Ascending aorta (tissue), 2 donors: ENCODE data around the gene KCP. TPM values are rescaled to one million over a fixed set of nuclear protein-coding genes. Genes with fewer than 3 reads are reported as not detected.

Source experiments
- DNase-seq, 2 donors: peaks; one replicate each; pipeline ENCODE4 v3.0.0-alpha.2; 2019; ENCODE audit warnings: low spot score in 2 of 2
- H3K27ac ChIP-seq, 2 donors: fragments of 200-600 bp; sonication (generic); one replicate each; pipeline ENCODE4 v1.5.1; 2016 to 2017; ENCODE audit warnings: mild to moderate bottlenecking in 1 of 2
- H3K27me3 ChIP-seq: fragments of 200-600 bp; sonication (generic); one replicate; pipeline ENCODE4 v1.5.1; 2017
- H3K36me3 ChIP-seq, 2 donors: fragments of 200-600 bp; sonication (generic); one replicate each; pipeline ENCODE4 v1.5.1; 2016
- H3K4me1 ChIP-seq, 2 donors: fragments of 200-600 bp; sonication (generic); one replicate each; pipeline ENCODE4 v1.5.1; 2016 to 2017; ENCODE audit warnings: mild to moderate bottlenecking in 1 of 2
- H3K4me3 ChIP-seq, 2 donors: fragments of 200-600 bp; sonication (generic); one replicate each; pipeline ENCODE4 v1.5.1; 2016 to 2017; ENCODE audit warnings: mild to moderate bottlenecking in 1 of 2
- H3K9me3 ChIP-seq, 2 donors: fragments of 200-600 bp; sonication (generic); one replicate each; pipeline ENCODE4 v1.5.1; 2016
- intact Hi-C: fragments of 100-400 bp; cut with DNase I; formaldehyde crosslinking; loops from one replicate; pipeline ENCODE4 v1.15.1; 2023
- total RNA-seq: library from RNA; depleted of rRNA; stranded (reverse); fragments of >200 nt; gene quantifications from one replicate; pipeline ENCODE4 v1.1.0, GENCODE V29; 2016
- TF ChIP-seq, protein P1 (sequence below), 3 experiments: fragments of 200-600 bp in 2 of 3; fragments of 450-650 bp in 1 of 3; sonication (generic) in 2 of 3; IDR thresholded peaks; one replicate each; pipeline ENCODE4 v1.5.1; 2016 to 2019; ENCODE audit warnings: antibody characterized with exemption in 3 of 3, mild to moderate bottlenecking in 1 of 3, moderate library complexity in 1 of 3

The KCP gene
- total RNA-seq, 1 donor from 2014 or later = 1.2 TPM

DNA sequence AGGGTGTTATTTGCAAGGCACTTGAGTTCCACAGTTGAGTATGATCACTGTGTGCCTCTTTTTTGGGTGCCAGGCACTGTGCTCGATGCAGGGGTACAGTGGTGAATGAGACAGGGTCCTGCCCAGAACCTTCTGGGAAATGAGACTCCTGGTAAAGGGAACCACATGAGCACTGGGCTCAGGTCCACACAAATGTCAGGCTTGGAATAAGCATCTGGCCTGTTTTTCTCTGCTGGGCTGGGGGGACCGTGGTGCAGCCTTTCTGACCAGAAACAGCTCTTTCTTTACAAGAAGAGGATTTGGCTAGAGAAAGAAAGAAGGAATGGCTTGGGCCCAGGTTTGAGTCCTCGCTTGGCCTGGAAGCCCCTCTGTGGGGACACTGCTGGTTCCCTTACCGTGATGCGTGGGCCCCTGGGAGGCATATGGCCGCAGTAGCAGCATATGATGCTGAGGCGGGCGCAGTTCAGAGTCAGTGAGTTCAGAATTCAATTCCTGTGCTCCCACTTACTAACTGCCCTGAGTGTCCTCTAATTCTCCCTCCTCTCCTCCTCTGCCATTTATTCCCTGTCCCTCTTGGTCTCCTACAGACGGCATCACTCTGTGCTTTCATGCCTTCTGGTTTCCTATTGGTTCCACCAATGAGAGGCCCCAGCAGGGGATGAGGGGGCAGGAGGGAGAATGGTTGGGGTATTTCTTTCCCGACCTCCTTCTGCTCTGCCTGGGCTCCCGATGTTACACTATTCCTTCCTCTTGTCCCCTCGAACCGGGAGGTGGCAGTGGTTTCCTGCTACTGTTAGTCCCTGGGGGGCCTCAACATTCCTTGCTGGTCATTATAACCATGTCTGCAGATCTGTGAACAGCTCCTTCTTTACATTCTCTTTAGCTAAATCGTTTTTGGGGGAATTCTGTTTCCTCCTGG is 9.6 kb upstream of the KCP start:
- H3K4me1 ChIP-seq = peaks cover 0 to 6% of the 10 kb centered on the region in 2 donors
- intact Hi-C loops = no loop called here
- no peak overlapping the region for H3K27ac ChIP-seq
- TF ChIP-seq, protein P1, sequence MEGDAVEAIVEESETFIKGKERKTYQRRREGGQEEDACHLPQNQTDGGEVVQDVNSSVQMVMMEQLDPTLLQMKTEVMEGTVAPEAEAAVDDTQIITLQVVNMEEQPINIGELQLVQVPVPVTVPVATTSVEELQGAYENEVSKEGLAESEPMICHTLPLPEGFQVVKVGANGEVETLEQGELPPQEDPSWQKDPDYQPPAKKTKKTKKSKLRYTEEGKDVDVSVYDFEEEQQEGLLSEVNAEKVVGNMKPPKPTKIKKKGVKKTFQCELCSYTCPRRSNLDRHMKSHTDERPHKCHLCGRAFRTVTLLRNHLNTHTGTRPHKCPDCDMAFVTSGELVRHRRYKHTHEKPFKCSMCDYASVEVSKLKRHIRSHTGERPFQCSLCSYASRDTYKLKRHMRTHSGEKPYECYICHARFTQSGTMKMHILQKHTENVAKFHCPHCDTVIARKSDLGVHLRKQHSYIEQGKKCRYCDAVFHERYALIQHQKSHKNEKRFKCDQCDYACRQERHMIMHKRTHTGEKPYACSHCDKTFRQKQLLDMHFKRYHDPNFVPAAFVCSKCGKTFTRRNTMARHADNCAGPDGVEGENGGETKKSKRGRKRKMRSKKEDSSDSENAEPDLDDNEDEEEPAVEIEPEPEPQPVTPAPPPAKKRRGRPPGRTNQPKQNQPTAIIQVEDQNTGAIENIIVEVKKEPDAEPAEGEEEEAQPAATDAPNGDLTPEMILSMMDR (IDR thresholded peaks at IDR 0.05) = no peak
- no peak overlapping the region for H3K4me3 ChIP-seq
- H3K9me3 ChIP-seq = no peaks in the 10 kb centered on the region
- no peak for DNase-seq
- no peaks in the 10 kb centered on the region for H3K36me3 ChIP-seq
- H3K27me3 ChIP-seq = no peaks in the 10 kb centered on the region

DNA sequence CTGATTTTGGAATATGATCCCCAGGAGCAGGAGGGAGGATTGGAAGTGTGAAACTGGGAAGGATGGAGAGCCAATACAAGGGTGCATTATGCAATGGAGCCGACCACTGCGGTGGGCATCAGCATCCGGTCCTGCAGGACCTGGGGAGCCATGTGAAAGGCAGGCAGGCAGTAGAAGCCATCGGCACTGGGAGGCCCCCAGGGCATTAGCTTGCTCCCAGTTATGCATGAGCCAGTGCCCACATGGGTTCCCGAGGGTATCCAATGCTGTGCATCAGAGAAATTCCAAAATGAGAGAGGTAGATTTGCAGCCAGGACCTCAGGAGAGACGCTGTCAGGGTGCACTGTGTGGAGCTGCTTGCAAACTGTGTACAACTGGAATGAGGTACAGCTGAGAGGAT is 8.7 kb upstream of the KCP start:
- Histone ChIP-seq H3K27me3 (no peaks in the 10 kb centered on the region), H3K4me1 (peaks cover 0 to 6% of the 10 kb centered on the region in 2 donors), H3K27ac (no peak overlapping the region), H3K36me3 (no peaks in the 10 kb centered on the region), H3K9me3 (no peaks in the 10 kb centered on the region), H3K4me3 (no peak overlapping the region)
- TF ChIP-seq, protein P1 (IDR thresholded peaks at IDR 0.05) = no peak
- intact Hi-C loops = no loop called here
- DNase-seq = no peak

DNA sequence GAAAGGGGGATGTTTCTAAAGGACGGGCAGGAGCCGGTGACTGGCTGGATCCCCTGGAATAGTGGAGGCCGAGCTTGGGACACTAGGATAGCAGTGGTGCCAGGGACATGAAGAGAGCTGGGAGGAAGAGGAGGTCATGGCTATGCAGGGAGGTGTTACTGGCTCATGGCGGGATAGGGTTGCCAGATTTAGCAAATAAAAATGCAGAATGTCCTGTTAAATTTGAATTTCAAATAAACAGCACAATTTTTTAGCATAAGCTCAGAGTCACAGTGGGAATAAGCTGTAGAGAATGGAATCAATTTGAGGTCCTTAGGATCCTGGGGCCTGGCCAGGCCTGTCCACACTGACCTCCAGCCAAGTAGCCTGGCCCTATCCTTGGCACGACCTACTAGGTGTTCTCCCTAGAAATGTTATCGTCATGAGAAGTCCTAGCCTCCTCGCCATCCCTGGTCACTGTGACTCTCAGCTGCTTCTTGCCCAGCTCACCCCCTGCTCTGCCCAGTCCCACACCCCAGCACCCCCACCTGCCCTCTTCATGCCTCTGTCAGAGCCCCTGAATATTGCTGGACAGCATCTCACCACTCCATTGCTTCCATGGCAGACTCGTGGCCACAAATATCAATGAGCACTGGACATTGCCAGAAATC is 7.6 kb upstream of the KCP start:
- H3K4me1 ChIP-seq = peaks cover 0 to 6% of the 10 kb centered on the region in 2 donors
- no peaks in the 10 kb centered on the region for H3K9me3 ChIP-seq
- H3K4me3 ChIP-seq = no peak overlapping the region
- intact Hi-C loops = no loop called here
- no peaks in the 10 kb centered on the region for H3K27me3 ChIP-seq
- H3K36me3 ChIP-seq = no peaks in the 10 kb centered on the region
- DNase-seq = peak in 1 of 2 donors; percentile 49
- TF ChIP-seq, protein P1 (IDR thresholded peaks at IDR 0.05) = no peak
- H3K27ac ChIP-seq = no peak overlapping the region

DNA sequence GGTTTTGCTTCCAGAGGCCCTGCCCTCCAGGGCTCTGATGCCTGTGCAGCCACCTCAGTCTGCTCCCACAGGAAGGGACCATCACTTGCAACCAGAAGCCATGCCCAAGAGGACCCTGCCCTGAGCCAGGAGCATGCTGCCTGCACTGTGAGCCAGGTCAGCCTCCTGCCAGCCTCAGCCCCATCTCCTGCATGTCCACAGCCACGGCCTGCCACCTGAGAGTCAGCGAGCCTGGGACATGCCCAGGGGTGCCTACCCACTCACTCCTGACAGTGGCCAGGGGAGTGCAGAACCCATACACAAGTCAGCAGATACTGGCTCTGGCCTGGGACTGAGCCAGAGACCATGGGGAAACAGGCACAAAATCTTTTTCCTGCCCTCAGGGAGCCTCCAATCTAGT is 6.6 kb upstream of the KCP start:
- H3K36me3 ChIP-seq = no peaks in the 10 kb centered on the region
- TF ChIP-seq, protein P1 (IDR thresholded peaks at IDR 0.05) = no peak
- no peak overlapping the region for H3K4me3 ChIP-seq
- H3K27me3 ChIP-seq = no peaks in the 10 kb centered on the region
- DNase-seq = peak in 1 of 2 donors; percentile 21
- H3K27ac ChIP-seq = no peak overlapping the region
- no peaks in the 10 kb centered on the region for H3K9me3 ChIP-seq
- H3K4me1 ChIP-seq = peaks cover 0 to 6% of the 10 kb centered on the region in 2 donors
- intact Hi-C loops = no loop called here

DNA sequence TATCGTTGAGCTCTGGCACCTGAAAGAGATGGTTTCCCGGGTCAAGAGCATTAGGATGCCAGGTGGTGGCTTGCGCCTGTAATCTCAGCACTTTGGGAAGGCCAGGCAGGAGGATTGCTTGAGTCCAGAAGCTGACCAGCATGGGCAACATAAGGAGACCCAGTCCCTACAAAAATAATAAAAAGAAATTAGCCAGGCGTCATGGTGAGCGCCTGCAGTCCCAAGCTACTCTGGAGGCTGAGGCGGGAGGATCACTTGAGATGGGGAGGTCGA is 6.1 kb upstream of the KCP start:
- Histone ChIP-seq H3K27ac (no peak overlapping the region), H3K27me3 (no peaks in the 10 kb centered on the region), H3K36me3 (no peaks in the 10 kb centered on the region), H3K4me3 (no peak overlapping the region), H3K4me1 (peaks cover 0 to 6% of the 10 kb centered on the region in 2 donors), H3K9me3 (no peaks in the 10 kb centered on the region)
- intact Hi-C loops = no loop called here
- TF ChIP-seq, protein P1 (IDR thresholded peaks at IDR 0.05) = no peak
- DNase-seq = peak in 1 of 2 donors; percentile 45
